ENCODE results near the gene SLC22A17. TPM values are rescaled to one million over a fixed set of nuclear protein-coding genes. Genes with fewer than 3 reads are reported as not detected.

The SLC22A17 gene
- total and polyA plus RNA-seq, 2 of the 4 experiments (the other 2 are of a cell fraction): 6.6 to 36.0 TPM

DNA sequence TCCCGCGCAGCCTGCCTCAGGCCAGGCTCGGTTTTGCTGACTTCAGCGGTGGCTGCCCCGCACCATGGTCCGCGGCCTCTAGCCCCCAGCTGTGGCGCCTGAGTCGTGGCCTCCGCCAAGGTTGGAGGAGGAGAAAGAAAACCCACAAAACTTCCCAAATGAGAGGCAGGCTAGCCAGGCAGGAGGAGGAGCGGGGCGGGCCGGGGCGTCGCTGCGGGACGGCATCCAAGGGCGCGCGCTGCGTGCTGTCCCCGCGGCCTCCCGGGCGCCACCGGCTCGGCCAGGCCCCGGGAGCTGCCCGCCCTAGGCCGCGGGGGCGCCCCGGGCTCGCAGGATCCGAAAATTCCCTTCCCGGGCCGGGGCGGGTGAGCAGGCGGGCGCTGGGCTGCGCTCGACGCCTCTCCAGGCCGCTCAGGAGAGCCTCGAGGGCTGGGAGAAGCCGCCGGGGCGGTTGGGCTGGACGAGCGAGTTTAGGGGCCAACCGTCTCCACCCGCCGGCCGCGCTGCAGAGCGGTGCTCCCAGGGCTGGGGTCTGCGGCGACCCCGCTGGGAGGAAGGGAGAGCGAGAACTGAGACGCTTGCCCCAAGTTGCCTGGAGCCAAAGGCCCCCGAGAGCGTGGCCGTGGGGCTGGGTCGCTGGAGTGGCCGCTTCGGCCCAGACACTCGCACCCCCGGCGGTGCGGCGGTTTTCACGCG is 12.5 kb upstream of the SLC22A17 start, which contains the start of gene EFS:
Gene EFS, minus strand, starts transcription at position 137 of the 696 bp plus-strand sequence. CDS start 147 bp downstream, outside the sequence.
- peak within 1 kb of the TSS; percentile 96 for H4K91ac ChIP-seq (ENCODE audit: insufficient read depth, low read depth, low read length)
- CTCF ChIA-PET: no interaction called here
- WGBS, 2 experiments (ENCODE audit: extremely low coverage in 2 of 2, insufficient read length in 1 of 2): 1% methylated on average over 18 of the region's 74 CpGs; no CpG with 5 or more reads in 1 of the 2 experiments

More for the DNA sequence above, 12.5 kb upstream of the SLC22A17 start, which contains the start of gene EFS:
- in situ Hi-C loops (cut with MboI; ENCODE audit: low sequenced_read_pairs): no loop called here
- H3K27me3 ChIP-seq (ENCODE audit: control insufficient read depth, insufficient read depth, low read length): peaks cover 10% of the 10 kb centered on the region; the same call in 1 of the 2 replicates
- H4K20me1 ChIP-seq (ENCODE audit: insufficient read depth, low read length): peaks cover 12% of the 10 kb centered on the region; the same call in 1 of the 2 replicates
- TF ChIP-seq MAFK (IDR thresholded peaks at IDR 0.05; ENCODE audit: low read depth, low read length) (peak; percentile 26; the same call in 1 of the 2 replicates), BHLHE40 (IDR thresholded peaks at IDR 0.05; ENCODE audit: low read depth, low read length) (no peak)
- H3K9me1 ChIP-seq (ENCODE audit: insufficient read depth, low read length): peaks cover 8% of the 10 kb centered on the region; the same call in 1 of the 2 replicates
- peak within 1 kb of the TSS; percentile 67 for H3K18ac ChIP-seq (ENCODE audit: low read depth, low read length)
- H3K27ac ChIP-seq (ENCODE audit: insufficient read depth, low read length): peak within 1 kb of the TSS; percentile 98
- DNase-seq: peak; percentile 18
- peak within 1 kb of the TSS; percentile 73 for H2BK5ac ChIP-seq (ENCODE audit: low read depth, low read length, poor library complexity, severe bottlenecking)
- BruUV-seq (replicated peaks): no TSS peak
- POLR2A ChIA-PET (ENCODE audit: unreplicated experiment): no interaction called here
- H3K4me1 ChIP-seq (ENCODE audit: control insufficient read depth, insufficient read depth, low read length): peaks cover 8% of the 10 kb centered on the region
- H3K9me3 ChIP-seq (ENCODE audit: control insufficient read depth, insufficient read depth, low read length): no peaks in the 10 kb centered on the region
- H3K4me3 ChIP-seq (ENCODE audit: insufficient read depth, low read depth, low read length): peak within 1 kb of the TSS; percentile 55
- H4K8ac ChIP-seq (ENCODE audit: low read depth in 2 of 2, low read length in 2 of 2): peak within 1 kb of the TSS; percentile 95 to 99
- dilution Hi-C loops (cut with HindIII; ENCODE audit: low sequenced_read_pairs, unreplicated experiment): no loop called here
- H2BK15ac ChIP-seq (ENCODE audit: low read depth, low read length): no peak within 1 kb of the TSS; the same call in 2 of the 3 replicates
- peak within 1 kb of the TSS; percentile 93 for H3K23ac ChIP-seq (ENCODE audit: low read depth, low read length)
- no peak within 1 kb of the TSS for H2BK20ac ChIP-seq (ENCODE audit: low read depth, low read length)
- H2AK9ac ChIP-seq (replicated peaks; ENCODE audit: low read depth, low read length, poor library complexity): peak within 1 kb of the TSS; percentile 100
- H3K56ac ChIP-seq (ENCODE audit: extremely low read depth, insufficient read depth, low read length): peak within 1 kb of the TSS; percentile 50
- peak within 1 kb of the TSS; percentile 92 for H3K4ac ChIP-seq (ENCODE audit: low read depth, low read length)
- peak within 1 kb of the TSS; percentile 47 for H2BK120ac ChIP-seq (ENCODE audit: low read depth, low read length)
- peak within 1 kb of the TSS; percentile 97 for H2AK5ac ChIP-seq (ENCODE audit: low read depth, low read length)
- intact Hi-C loops (cut with micrococcal nuclease): no loop called here
- H3K79me1 ChIP-seq (ENCODE audit: low read depth in 1 of 2, low read length in 2 of 2): peaks cover 13 to 37% of the 10 kb centered on the region in 2 experiments; a peak in 3 of 4 replicates
- peak; percentile 25 for ATAC-seq (ENCODE audit: low read depth)
- peak within 1 kb of the TSS; percentile 80 for H4K5ac ChIP-seq (ENCODE audit: low read depth, low read length)
- peak within 1 kb of the TSS; percentile 98 for H3K9ac ChIP-seq (ENCODE audit: low read depth, low read length)
- peak within 1 kb of the TSS; percentile 88 for H2AFZ ChIP-seq (replicated peaks; ENCODE audit: low read length, poor library complexity)
- H3K36me3 ChIP-seq (ENCODE audit: control insufficient read depth, insufficient read depth, low read length): peaks cover 2% of the 10 kb centered on the region; the same call in 1 of the 2 replicates
- peak within 1 kb of the TSS; percentile 93 for H3K14ac ChIP-seq (replicated peaks; ENCODE audit: low read depth, low read length)
- H3K4me2 ChIP-seq (ENCODE audit: low read depth, low read length): peak within 1 kb of the TSS; percentile 92
